Putamen (tissue), 1 donor: ENCODE data around the gene TLE7.
A peak's percentile ranks its signal among the peaks of the same experiment; 100 is the strongest.

ENCODE experiments used
- DNase-seq: peaks from one replicate; pipeline ENCODE4 v3.0.0-alpha.2; 2016; ENCODE audit warnings: low spot score

Gene TLE7

GRCh38 chr16:71442051-71442440, at the start of gene TLE7:
Gene TLE7 (minus strand): TSS chr16:71442054. CDS start chr16:71433324, 8,730 bp downstream.
- DNase-seq, result no peak

GRCh38 chr16:71491054-71491453, 49.2 kb upstream of the TLE7 start:
- no peak for DNase-seq

- DNase-seq, result no peak
Measured at GRCh38 chr16:71490361-71490760, 48.5 kb upstream of the TLE7 start.

GRCh38 chr16:71489122-71489521, 47.3 kb upstream of the TLE7 start, which contains the start of gene ZNF19:
Gene ZNF19 (minus strand): TSS chr16:71489324. CDS start chr16:71482114, 7,210 bp downstream.
- no peak for DNase-seq

GRCh38 chr16:71484006-71484893, 42.4 kb upstream of the TLE7 start:
- peak; percentile 95 for DNase-seq

GRCh38 chr16:71482569-71482968, 40.7 kb upstream of the TLE7 start:
- DNase-seq, result no peak

GRCh38 chr16:71480956-71481355, 39.1 kb upstream of the TLE7 start:
- DNase-seq, result no peak

GRCh38 chr16:71479420-71479819, 37.6 kb upstream of the TLE7 start:
- no peak for DNase-seq

- DNase-seq, result no peak
Measured at GRCh38 chr16:71476457-71477124, 34.7 kb upstream of the TLE7 start.

- DNase-seq, result no peak
Measured at GRCh38 chr16:71474864-71475263, 33.0 kb upstream of the TLE7 start.

- no peak for DNase-seq
Measured at GRCh38 chr16:71473891-71474290, 32.0 kb upstream of the TLE7 start.

- no peak for DNase-seq
Measured at GRCh38 chr16:71472931-71473330, 31.1 kb upstream of the TLE7 start.

- DNase-seq, result no peak
Measured at GRCh38 chr16:71472051-71472450, 30.2 kb upstream of the TLE7 start.

GRCh38 chr16:71467810-71468209, 26.0 kb upstream of the TLE7 start:
- no peak for DNase-seq

GRCh38 chr16:71464231-71464630, 22.4 kb upstream of the TLE7 start:
- DNase-seq, result no peak

- peak; percentile 86 for DNase-seq
Measured at GRCh38 chr16:71461686-71462648, 20.1 kb upstream of the TLE7 start, which contains the start of gene ZNF23. Gene ZNF23 (minus strand): TSS chr16:71462247. CDS start chr16:71456796, 5,451 bp downstream.

GRCh38 chr16:71460941-71461340, 19.1 kb upstream of the TLE7 start:
- no peak for DNase-seq

GRCh38 chr16:71460236-71460635, 18.4 kb upstream of the TLE7 start:
- DNase-seq, result no peak

GRCh38 chr16:71459510-71459909, 17.7 kb upstream of the TLE7 start:
- no peak for DNase-seq

- DNase-seq, result no peak
Measured at GRCh38 chr16:71456801-71457200, 14.9 kb upstream of the TLE7 start.

GRCh38 chr16:71453036-71453435, 11.2 kb upstream of the TLE7 start:
- no peak for DNase-seq

- no peak for DNase-seq
Measured at GRCh38 chr16:71449020-71449419, 7.2 kb upstream of the TLE7 start.
